DOHH2 (cell line): ENCODE results near the gene ZNF469.

ENCODE experiments used
- H3F3A ChIP-seq: fragments of 200-600 bp; sonication (generic), shearing (Covaris generic); 2 replicates; pipeline ENCODE4 v1.6.0; 2016; ENCODE audit warnings: antibody characterized with exemption, mild to moderate bottlenecking; ENCODE audit not compliant: control insufficient read depth, insufficient read depth
- H3K27ac ChIP-seq: fragments of 200-600 bp; sonication (generic); 2 replicates; pipeline ENCODE4 v1.5.1; 2014; ENCODE audit warnings: low read depth, mild to moderate bottlenecking, low read length, moderate library complexity
- H3K27me3 ChIP-seq: fragments of 200-600 bp; sonication (generic); 2 replicates; pipeline ENCODE4 v1.6.1; 2014; ENCODE audit warnings: mild to moderate bottlenecking, low read length, mixed read lengths; ENCODE audit not compliant: control insufficient read depth
- H3K36me3 ChIP-seq: fragments of 200-600 bp; sonication (generic); 2 replicates; pipeline ENCODE4 v1.6.1; 2014; ENCODE audit warnings: mild to moderate bottlenecking, low read length, moderate library complexity, mixed read lengths; ENCODE audit not compliant: control insufficient read depth
- H3K4me1 ChIP-seq: fragments of 200-600 bp; sonication (generic); 2 replicates; pipeline ENCODE4 v1.6.1; 2014; ENCODE audit warnings: mild to moderate bottlenecking, low read length, mixed read lengths; ENCODE audit not compliant: control insufficient read depth
- H3K4me2 ChIP-seq: fragments of 200-600 bp; sonication (generic); 2 replicates; pipeline ENCODE4 v1.6.0; 2014; ENCODE audit warnings: mild to moderate bottlenecking, low read length, moderate library complexity
- H3K4me3 ChIP-seq: fragments of 200-600 bp; sonication (generic); 2 replicates; pipeline ENCODE4 v1.5.1; 2014; ENCODE audit warnings: mild to moderate bottlenecking, low read length, mixed read lengths
- H3K79me2 ChIP-seq: fragments of 200-600 bp; sonication (generic); 2 replicates; pipeline ENCODE4 v1.6.1; 2014; ENCODE audit warnings: mild to moderate bottlenecking, low read length, mixed read lengths; ENCODE audit not compliant: control insufficient read depth
- H3K9me2 ChIP-seq: fragments of 200-600 bp; sonication (generic); replicated peaks from 2 replicates; pipeline ENCODE4 v1.6.1; 2014; ENCODE audit warnings: mild to moderate bottlenecking, low read length, mixed read lengths; ENCODE audit not compliant: control insufficient read depth
- H3K9me3 ChIP-seq: fragments of 200-600 bp; sonication (generic); 2 replicates; pipeline ENCODE4 v1.6.1; 2014; ENCODE audit warnings: antibody characterized with exemption, low read length, mixed read lengths; ENCODE audit not compliant: control insufficient read depth, insufficient read depth
- H4K20me1 ChIP-seq: fragments of 200-600 bp; sonication (generic); 2 replicates; pipeline ENCODE4 v1.6.0; 2014; ENCODE audit warnings: low read depth, mild to moderate bottlenecking, antibody characterized with exemption, low read length, moderate library complexity; ENCODE audit not compliant: control insufficient read depth, insufficient read depth
- CTCF ChIP-seq: fragments of 200-600 bp; sonication (generic); IDR thresholded peaks from one replicate; pipeline ENCODE4 v1.5.1; 2014; ENCODE audit warnings: antibody characterized with exemption, mild to moderate bottlenecking, low read depth, low read length; ENCODE audit not compliant: poor library complexity, severe bottlenecking
- EZH2phosphoT487 ChIP-seq: fragments of 200-600 bp; sonication (generic); IDR thresholded peaks from 2 replicates; pipeline ENCODE4 v1.6.1; 2017; ENCODE audit warnings: borderline replicate concordance, mild to moderate bottlenecking, antibody characterized with exemption, low read length, moderate library complexity, mixed read lengths

ZNF469 gene

GRCh38 chr16:88403794-88404581 lies 21.2 kb downstream of the ZNF469 start:
- H3K9me2 ChIP-seq = no peaks in the 10 kb centered on the region
- TF ChIP-seq EZH2phosphoT487 (no peak), CTCF (peak; percentile 11)
- no peaks in the 10 kb centered on the region for H4K20me1 ChIP-seq
- H3K4me1 ChIP-seq = no peaks in the 10 kb centered on the region
- H3K4me3 ChIP-seq = no peak overlapping the region
- no peak overlapping the region for H3K4me2 ChIP-seq
- no peaks in the 10 kb centered on the region for H3F3A ChIP-seq
- no peaks in the 10 kb centered on the region for H3K79me2 ChIP-seq
- H3K36me3 ChIP-seq = no peaks in the 10 kb centered on the region
- H3K27me3 ChIP-seq = no peaks in the 10 kb centered on the region
- H3K9me3 ChIP-seq = no peaks in the 10 kb centered on the region
- no peak overlapping the region for H3K27ac ChIP-seq

GRCh38 chr16:88404769-88405168 lies 22.0 kb downstream of the ZNF469 start:
- Histone ChIP-seq H3F3A (no peaks in the 10 kb centered on the region), H3K36me3 (no peaks in the 10 kb centered on the region), H3K9me3 (no peaks in the 10 kb centered on the region), H3K27ac (no peak overlapping the region), H3K4me1 (no peaks in the 10 kb centered on the region), H3K27me3 (no peaks in the 10 kb centered on the region), H3K4me3 (no peak overlapping the region), H3K79me2 (no peaks in the 10 kb centered on the region), H3K4me2 (no peak overlapping the region), H3K9me2 (no peaks in the 10 kb centered on the region), H4K20me1 (no peaks in the 10 kb centered on the region)
- TF ChIP-seq EZH2phosphoT487 (no peak), CTCF (no peak)

GRCh38 chr16:88405216-88406060 lies 22.7 kb downstream of the ZNF469 start:
- H3K4me2 ChIP-seq = no peak overlapping the region
- no peaks in the 10 kb centered on the region for H3K9me3 ChIP-seq
- H3K36me3 ChIP-seq = no peaks in the 10 kb centered on the region
- no peaks in the 10 kb centered on the region for H3K9me2 ChIP-seq
- no peaks in the 10 kb centered on the region for H3K79me2 ChIP-seq
- H3K27me3 ChIP-seq = no peaks in the 10 kb centered on the region
- H4K20me1 ChIP-seq = no peaks in the 10 kb centered on the region
- no peaks in the 10 kb centered on the region for H3K4me1 ChIP-seq
- TF ChIP-seq EZH2phosphoT487 (no peak), CTCF (no peak)
- no peak overlapping the region for H3K27ac ChIP-seq
- H3F3A ChIP-seq = no peaks in the 10 kb centered on the region
- no peak overlapping the region for H3K4me3 ChIP-seq
